ENCODE measurements around the gene TERT. TPM values are rescaled to one million over a fixed set of nuclear protein-coding genes. Genes with fewer than 3 reads are reported as not detected.

TERT gene
- total and polyA plus RNA-seq, 10 of the 15 experiments (the other 5 are each of a cell fraction or from before 2014, with no cell fraction given): 0.08 to 21.5 (median 5.0) TPM

DNA sequence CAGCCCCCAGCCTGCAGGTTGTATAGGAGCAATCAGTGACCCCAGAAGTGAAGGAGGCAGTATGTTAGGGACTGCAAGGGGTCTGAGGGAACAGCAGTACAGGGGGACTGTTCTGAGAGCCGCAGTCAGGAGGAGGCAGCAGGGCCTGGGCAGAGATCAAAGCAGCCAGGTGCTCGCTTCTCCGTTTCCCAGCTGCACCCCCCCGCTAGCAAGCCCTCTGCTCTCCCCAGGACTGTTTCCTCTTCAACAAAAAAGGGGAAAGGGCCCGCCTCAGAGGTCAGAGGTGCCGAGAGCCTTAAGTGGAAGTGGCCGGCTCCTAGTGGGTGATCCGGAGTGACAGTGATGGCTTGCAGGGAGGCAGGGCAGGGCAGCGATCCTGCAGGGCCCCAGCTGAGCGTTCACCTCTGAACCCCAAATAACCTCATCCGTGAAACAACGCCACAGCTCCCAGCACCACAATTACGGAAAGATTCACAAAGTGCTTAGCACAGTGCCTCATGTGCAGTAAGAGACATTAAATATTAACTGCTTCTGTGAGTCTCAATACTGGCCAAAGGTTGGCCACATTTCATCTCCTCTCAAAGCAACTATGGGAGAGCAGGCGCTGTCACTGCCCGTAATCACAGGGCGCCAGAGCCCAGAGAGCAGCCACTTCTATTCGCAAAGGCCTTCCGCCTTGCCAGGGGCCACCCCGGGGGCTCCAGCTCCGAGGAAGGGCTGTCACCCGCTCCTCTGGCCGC lies 42.1 kb upstream of the TERT start:
- ATAC-seq: no peak
- H3K4me3 ChIP-seq: no peak overlapping the region
- peaks cover 2% of the 10 kb centered on the region; the same call in 1 of the 2 replicates for H4K20me1 ChIP-seq (ENCODE audit: control insufficient read depth, insufficient read depth)
- H3K27me3 ChIP-seq (replicated peaks in 1 of 2; ENCODE audit: control insufficient read depth in 2 of 2, insufficient read depth in 2 of 2, low read length in 1 of 2): no peaks in the 10 kb centered on the region
- peaks cover 18 to 52% of the 10 kb centered on the region in 2 experiments for H3K36me3 ChIP-seq (ENCODE audit: control insufficient read depth in 2 of 2, insufficient read depth in 2 of 2, low read length in 1 of 2)
- no peak for TF ChIP-seq MEF2B (IDR thresholded peaks at IDR 0.05; ENCODE audit: partially characterized antibody, poor library complexity, severe bottlenecking)
- TF ChIP-seq POLR2A (IDR thresholded peaks at IDR 0.05; ENCODE audit: low read depth, low read length): 0 out of 2 replicates have a peak, but pooled peaks have one; percentile 7
- peaks cover 6% of the 10 kb centered on the region for H3K4me1 ChIP-seq (ENCODE audit: control insufficient read depth, insufficient read depth, low read length)
- 95% methylated on average over 21 of the region's 22 CpGs for WGBS (ENCODE audit: insufficient coverage, insufficient replicate concordance, low lambda C conversion rate, missing lambda C conversion rate)
- ChIA-PET RAD21 (ENCODE audit: unreplicated experiment) (no interaction called here), CTCF (no interaction called here), POLR2A (no interaction called here), SMC1A (ENCODE audit: uncharacterized antibody, unreplicated experiment) (no interaction called here)
- H3K27ac ChIP-seq (ENCODE audit: control insufficient read depth, insufficient read depth): no peak overlapping the region
- no peaks in the 10 kb centered on the region for H3K9me3 ChIP-seq (replicated peaks; ENCODE audit: control insufficient read depth, insufficient read depth, low read length)
- no peak for FAIRE-seq
- in situ Hi-C loops (cut with MboI): no loop called here
- H3K79me2 ChIP-seq (ENCODE audit: control insufficient read depth, insufficient read depth, low read length): no peaks in the 10 kb centered on the region; the same call in none of the 2 replicates
- H2AFZ ChIP-seq (ENCODE audit: control insufficient read depth, low read depth, low read length): no peak overlapping the region
- H3K4me2 ChIP-seq (ENCODE audit: control insufficient read depth, insufficient read depth): no peak overlapping the region
- DNase-seq (ENCODE audit: low read depth, low spot score): no peak
- intact Hi-C loops (cut with micrococcal nuclease; ENCODE audit: unreplicated experiment): no loop called here
- no TSS peak for BruUV-seq (replicated peaks)
- H3K9ac ChIP-seq (ENCODE audit: control insufficient read depth, insufficient read depth, low read length): no peak overlapping the region

DNA sequence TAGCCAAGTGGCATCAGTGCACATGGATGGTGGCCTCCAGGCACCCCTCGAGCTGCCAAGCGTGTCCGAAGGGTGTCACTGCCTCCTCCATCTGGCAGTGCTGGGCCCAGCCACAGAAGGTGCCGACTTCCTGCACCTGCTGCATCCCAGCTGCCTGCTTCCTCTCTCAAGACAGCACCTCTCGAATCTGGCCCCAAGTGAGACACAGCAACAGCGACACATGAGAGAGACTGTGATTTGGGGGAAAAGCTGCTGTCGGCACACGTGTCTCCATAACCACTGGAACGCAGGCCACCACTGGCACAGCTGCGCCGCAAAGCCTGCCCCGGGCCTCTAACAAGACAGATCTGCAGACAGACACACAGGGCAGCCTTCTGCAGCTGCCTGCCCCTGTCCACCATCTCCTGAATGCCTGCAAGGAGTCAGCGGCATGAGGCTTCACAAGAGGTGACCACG lies 41.3 kb upstream of the TERT start:
- no TSS peak for BruUV-seq (replicated peaks)
- Histone ChIP-seq H3K4me2 (ENCODE audit: control insufficient read depth, insufficient read depth) (no peak overlapping the region), H3K79me2 (ENCODE audit: control insufficient read depth, insufficient read depth, low read length) (no peaks in the 10 kb centered on the region), H4K20me1 (ENCODE audit: control insufficient read depth, insufficient read depth) (peaks cover 2% of the 10 kb centered on the region; the same call in 1 of the 2 replicates), H3K36me3 (ENCODE audit: control insufficient read depth in 2 of 2, insufficient read depth in 2 of 2, low read length in 1 of 2) (peaks cover 16 to 57% of the 10 kb centered on the region in 2 experiments), H3K27ac (ENCODE audit: control insufficient read depth, insufficient read depth) (no peak overlapping the region), H3K27me3 (replicated peaks in 1 of 2; ENCODE audit: control insufficient read depth in 2 of 2, insufficient read depth in 2 of 2, low read length in 1 of 2) (no peaks in the 10 kb centered on the region), H3K4me1 (ENCODE audit: control insufficient read depth, insufficient read depth, low read length) (no peaks in the 10 kb centered on the region), H3K9me3 (replicated peaks; ENCODE audit: control insufficient read depth, insufficient read depth, low read length) (no peaks in the 10 kb centered on the region), H3K4me3 (no peak overlapping the region), H3K9ac (ENCODE audit: control insufficient read depth, insufficient read depth, low read length) (no peak overlapping the region), H2AFZ (ENCODE audit: control insufficient read depth, low read depth, low read length) (no peak overlapping the region)
- POLR2A ChIA-PET: no interaction called here
- in situ Hi-C loops (cut with MboI) (no loop called here), intact Hi-C loops (cut with micrococcal nuclease; ENCODE audit: unreplicated experiment) (no loop called here)
- no peak for TF ChIP-seq TARDBP (IDR thresholded peaks at IDR 0.05; ENCODE audit: borderline replicate concordance)
- TF ChIP-seq BHLHE40 (IDR thresholded peaks at IDR 0.05; ENCODE audit: borderline replicate concordance in 1 of 2, low read depth in 2 of 2, low read length in 1 of 2): no peak
- no peak for TF ChIP-seq PAX5 (IDR thresholded peaks at IDR 0.05; ENCODE audit: borderline replicate concordance, low read depth, low read length)
- no peak for TF ChIP-seq DPF2 (IDR thresholded peaks at IDR 0.05)
- no peak for TF ChIP-seq EP300 (IDR thresholded peaks at IDR 0.05; ENCODE audit: borderline replicate concordance in 1 of 2, control insufficient read depth in 1 of 2, low read depth in 2 of 2, low read length in 2 of 2)
- TF ChIP-seq NFYB (IDR thresholded peaks at IDR 0.05; ENCODE audit: insufficient read depth, low read depth, low read length): no peak
- TF ChIP-seq, protein P1, sequence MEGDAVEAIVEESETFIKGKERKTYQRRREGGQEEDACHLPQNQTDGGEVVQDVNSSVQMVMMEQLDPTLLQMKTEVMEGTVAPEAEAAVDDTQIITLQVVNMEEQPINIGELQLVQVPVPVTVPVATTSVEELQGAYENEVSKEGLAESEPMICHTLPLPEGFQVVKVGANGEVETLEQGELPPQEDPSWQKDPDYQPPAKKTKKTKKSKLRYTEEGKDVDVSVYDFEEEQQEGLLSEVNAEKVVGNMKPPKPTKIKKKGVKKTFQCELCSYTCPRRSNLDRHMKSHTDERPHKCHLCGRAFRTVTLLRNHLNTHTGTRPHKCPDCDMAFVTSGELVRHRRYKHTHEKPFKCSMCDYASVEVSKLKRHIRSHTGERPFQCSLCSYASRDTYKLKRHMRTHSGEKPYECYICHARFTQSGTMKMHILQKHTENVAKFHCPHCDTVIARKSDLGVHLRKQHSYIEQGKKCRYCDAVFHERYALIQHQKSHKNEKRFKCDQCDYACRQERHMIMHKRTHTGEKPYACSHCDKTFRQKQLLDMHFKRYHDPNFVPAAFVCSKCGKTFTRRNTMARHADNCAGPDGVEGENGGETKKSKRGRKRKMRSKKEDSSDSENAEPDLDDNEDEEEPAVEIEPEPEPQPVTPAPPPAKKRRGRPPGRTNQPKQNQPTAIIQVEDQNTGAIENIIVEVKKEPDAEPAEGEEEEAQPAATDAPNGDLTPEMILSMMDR (IDR thresholded peaks at IDR 0.05 in 2 of 3, conservative IDR thresholded peaks at IDR 0.05 in 1 of 3; ENCODE audit: control insufficient read depth in 2 of 3, extremely low read depth in 1 of 3, insufficient read depth in 1 of 3, low read depth in 3 of 3, low read length in 3 of 3): no peak
- ATAC-seq (peak; percentile 20; the same call in 2 of the 3 replicates), FAIRE-seq (no peak), DNase-seq (ENCODE audit: low read depth, low spot score) (no peak)
- CTCF ChIA-PET: no interaction called here
- SMC1A ChIA-PET (ENCODE audit: uncharacterized antibody, unreplicated experiment): no interaction called here
- RAD21 ChIA-PET (ENCODE audit: unreplicated experiment): no interaction called here
- WGBS (ENCODE audit: insufficient coverage, insufficient replicate concordance, low lambda C conversion rate, missing lambda C conversion rate): 96% methylated on average over 14 of the region's 14 CpGs
